WERI-Rb-1 (cell line): ENCODE data around the gene IRF9.

Experiments
- DNase-seq: peaks from one replicate; pipeline ENCODE4 v3.0.0-alpha.2; 2020
- H3K27ac ChIP-seq: fragments of 250-450 bp; sonication (Bioruptor Pico); 2 replicates; pipeline ENCODE4 v1.5.1; 2020; ENCODE audit warnings: mild to moderate bottlenecking, moderate library complexity
- H3K27me3 ChIP-seq: fragments of 250-450 bp; sonication (Bioruptor Pico); 2 replicates; pipeline ENCODE4 v1.5.1; 2021; ENCODE audit warnings: mild to moderate bottlenecking, low read depth, moderate library complexity; ENCODE audit not compliant: insufficient read depth, severe bottlenecking
- H3K36me3 ChIP-seq: fragments of 250-450 bp; sonication (Bioruptor Pico); 2 replicates; pipeline ENCODE4 v1.5.1; 2020; ENCODE audit warnings: mild to moderate bottlenecking, moderate library complexity
- H3K4me3 ChIP-seq: 2 replicates; pipeline ENCODE4 v1.5.1; 2011; ENCODE audit warnings: low read depth, mild to moderate bottlenecking, control low read depth, low read length
- H3K9me3 ChIP-seq: fragments of 250-450 bp; sonication (Bioruptor Pico); 2 replicates; pipeline ENCODE4 v1.5.1; 2021; ENCODE audit warnings: mild to moderate bottlenecking, moderate library complexity; ENCODE audit not compliant: severe bottlenecking
- TF ChIP-seq, protein P1 (sequence below): IDR thresholded peaks from 2 replicates; pipeline ENCODE4 v1.5.1; 2011; ENCODE audit warnings: low read depth, mild to moderate bottlenecking, control low read depth, inconsistent platforms, low read length

IRF9 gene

DNA sequence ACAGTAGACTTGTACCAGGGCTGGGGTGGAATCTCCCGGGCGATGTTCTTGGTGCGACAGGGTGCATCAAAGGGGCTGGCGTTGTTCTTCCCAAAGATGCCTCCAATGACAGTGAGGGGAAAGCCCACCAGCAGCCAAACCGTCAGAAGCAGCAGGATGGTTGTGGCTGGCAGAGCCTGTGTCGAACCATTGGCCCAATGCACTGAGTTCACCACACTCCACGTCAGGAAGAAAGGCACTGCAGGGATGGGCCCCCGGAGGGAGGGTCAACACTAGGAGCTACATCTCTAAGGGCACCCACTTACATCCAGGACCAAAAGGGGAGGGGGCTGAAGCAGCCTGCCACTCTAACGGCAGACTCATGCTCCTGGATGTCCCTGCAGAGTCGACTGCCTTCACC is 29.4 kb downstream of the IRF9 start:
- Histone ChIP-seq H3K4me3 (no peak overlapping the region), H3K36me3 (peaks cover 56% of the 10 kb centered on the region), H3K9me3 (no peaks in the 10 kb centered on the region), H3K27ac (no peak overlapping the region), H3K27me3 (no peaks in the 10 kb centered on the region)
- DNase-seq = no peak
- TF ChIP-seq, protein P1, sequence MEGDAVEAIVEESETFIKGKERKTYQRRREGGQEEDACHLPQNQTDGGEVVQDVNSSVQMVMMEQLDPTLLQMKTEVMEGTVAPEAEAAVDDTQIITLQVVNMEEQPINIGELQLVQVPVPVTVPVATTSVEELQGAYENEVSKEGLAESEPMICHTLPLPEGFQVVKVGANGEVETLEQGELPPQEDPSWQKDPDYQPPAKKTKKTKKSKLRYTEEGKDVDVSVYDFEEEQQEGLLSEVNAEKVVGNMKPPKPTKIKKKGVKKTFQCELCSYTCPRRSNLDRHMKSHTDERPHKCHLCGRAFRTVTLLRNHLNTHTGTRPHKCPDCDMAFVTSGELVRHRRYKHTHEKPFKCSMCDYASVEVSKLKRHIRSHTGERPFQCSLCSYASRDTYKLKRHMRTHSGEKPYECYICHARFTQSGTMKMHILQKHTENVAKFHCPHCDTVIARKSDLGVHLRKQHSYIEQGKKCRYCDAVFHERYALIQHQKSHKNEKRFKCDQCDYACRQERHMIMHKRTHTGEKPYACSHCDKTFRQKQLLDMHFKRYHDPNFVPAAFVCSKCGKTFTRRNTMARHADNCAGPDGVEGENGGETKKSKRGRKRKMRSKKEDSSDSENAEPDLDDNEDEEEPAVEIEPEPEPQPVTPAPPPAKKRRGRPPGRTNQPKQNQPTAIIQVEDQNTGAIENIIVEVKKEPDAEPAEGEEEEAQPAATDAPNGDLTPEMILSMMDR = no peak

DNA sequence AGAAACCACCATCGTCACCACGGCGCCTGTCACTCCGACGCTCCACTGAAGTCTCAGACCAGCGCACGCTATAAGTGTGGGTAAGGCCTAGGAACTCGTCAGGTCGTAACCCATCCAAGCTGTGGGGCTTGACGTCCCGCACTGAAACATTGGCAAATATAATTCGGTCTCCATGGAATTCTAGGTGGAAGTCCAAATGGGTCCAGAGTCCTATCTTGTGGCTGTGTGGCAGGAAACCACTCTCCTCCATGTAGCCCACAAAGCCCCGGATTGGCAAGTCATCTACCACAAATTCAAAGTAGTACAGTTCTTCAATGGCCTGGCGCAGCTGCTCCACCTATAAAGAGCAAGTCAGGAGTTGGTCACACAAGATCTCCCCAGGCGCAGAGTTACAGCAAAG is 31.9 kb downstream of the IRF9 start:
- H3K27me3 ChIP-seq = no peaks in the 10 kb centered on the region
- H3K4me3 ChIP-seq = no peak overlapping the region
- H3K9me3 ChIP-seq = no peaks in the 10 kb centered on the region
- H3K36me3 ChIP-seq = peaks cover 36% of the 10 kb centered on the region
- no peak for DNase-seq
- no peak overlapping the region for H3K27ac ChIP-seq
- TF ChIP-seq, protein P1 = no peak

DNA sequence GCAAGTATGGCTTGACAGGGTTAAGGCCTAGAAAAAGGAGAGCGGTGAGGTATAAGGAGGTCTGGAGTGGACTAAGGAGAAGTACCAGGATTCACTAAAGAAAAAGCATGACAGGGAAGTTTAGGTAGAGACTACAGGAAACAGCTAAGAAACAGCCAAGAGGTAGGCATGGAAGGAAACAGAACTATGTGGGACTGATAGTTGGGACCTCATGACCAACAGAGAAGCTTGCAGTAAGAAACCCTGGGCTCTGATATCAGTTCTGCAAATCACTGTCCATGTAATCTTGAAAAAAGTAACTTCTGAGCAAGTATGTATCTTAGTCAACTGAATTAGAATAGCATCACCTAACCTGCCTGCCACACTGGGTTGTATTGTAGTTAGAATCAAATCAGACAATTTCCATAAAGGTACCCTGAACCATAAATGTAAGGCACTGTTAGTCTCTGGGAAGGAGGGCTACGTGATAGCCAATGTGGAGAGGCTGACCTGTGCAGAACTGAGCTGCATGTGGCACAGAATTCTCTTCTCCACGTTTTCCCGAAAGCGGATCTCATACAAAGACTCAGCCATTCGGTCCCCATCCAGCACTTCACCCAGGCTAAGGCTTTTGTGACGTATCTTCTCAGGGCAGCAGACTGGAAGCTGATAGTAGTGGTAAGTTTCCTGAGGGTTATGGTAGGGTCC is 33.3 kb downstream of the IRF9 start:
- H3K27me3 ChIP-seq = no peaks in the 10 kb centered on the region
- peak overlapping the region; percentile 50 for H3K4me3 ChIP-seq
- H3K36me3 ChIP-seq = peaks cover 36% of the 10 kb centered on the region
- DNase-seq = no peak
- no peak overlapping the region for H3K27ac ChIP-seq
- H3K9me3 ChIP-seq = no peaks in the 10 kb centered on the region
- TF ChIP-seq, protein P1 = no peak

DNA sequence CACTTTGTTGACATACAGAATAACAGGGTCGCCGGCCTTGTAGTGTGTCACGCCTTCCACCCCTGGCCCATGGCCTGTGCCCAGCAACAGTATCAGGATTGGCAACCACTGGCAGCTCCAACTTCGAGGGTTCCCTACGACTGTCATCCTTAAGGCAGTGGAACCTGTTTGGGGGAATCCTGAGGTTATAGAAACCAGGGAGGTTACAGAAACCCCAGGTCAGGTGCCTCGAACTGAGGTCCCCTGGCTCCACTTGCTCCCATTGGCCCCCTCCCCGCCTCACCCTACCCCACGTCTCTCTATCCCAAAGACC is 33.8 kb downstream of the IRF9 start:
- Histone ChIP-seq H3K27me3 (no peaks in the 10 kb centered on the region), H3K4me3 (peak overlapping the region; percentile 50), H3K36me3 (peaks cover 36% of the 10 kb centered on the region), H3K27ac (peak overlapping the region; percentile 98), H3K9me3 (no peaks in the 10 kb centered on the region)
- TF ChIP-seq, protein P1 = no peak
- DNase-seq = no peak

DNA sequence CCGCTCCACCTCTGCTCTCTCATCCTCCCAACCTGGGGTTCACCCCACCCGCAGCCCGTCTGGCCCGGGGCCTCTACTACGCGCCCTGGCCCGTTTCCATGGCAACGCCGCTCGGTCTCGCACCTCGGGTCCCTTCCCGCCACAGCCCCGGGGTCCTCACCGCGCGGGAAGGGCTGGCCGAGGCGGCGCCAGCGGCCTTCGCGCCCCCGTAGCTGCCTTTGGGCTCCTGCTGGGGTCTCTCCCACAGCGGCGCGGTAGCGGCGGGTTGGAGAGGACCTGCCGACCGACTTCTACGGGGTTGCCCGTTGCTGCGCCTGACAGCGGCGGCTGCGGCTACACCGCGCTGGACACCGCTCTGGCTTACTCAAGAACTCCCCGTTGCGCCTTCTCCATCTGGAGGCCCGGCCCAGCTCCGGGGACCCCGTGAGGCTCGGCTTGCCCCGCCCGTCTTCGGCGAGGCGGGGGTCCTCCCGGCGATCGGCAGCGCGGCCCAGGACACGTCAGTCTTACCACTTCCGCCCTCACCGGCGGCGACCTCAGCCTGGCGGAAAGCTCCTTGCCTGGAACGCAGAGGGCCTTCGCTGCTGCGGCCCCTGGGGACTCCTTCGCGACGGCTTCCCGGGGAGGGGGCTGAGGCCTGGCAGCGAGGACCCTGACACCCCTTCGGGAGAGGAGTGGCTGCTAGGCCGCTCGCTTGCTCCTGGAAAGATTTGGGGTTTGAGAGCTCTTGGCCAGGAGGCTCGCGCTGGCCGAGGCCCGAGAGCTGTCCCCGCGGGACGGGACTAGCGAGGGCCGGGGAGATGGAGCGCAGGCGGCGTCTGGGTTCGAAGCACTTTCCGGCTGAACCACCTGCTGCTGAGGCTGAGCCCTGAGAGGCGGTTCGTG is 34.4 kb downstream of the IRF9 start, which contains the start of gene TM9SF1:
TM9SF1 (minus strand) TSS at position 256 of the 885 bp plus-strand sequence. CDS start 422 bp downstream, outside the sequence.
- H3K36me3 ChIP-seq = peaks cover 31% of the 10 kb centered on the region
- H3K9me3 ChIP-seq = no peaks in the 10 kb centered on the region
- H3K27ac ChIP-seq = peak within 1 kb of the TSS; percentile 98
- peak within 1 kb of the TSS; percentile 50 for H3K4me3 ChIP-seq
- H3K27me3 ChIP-seq = no peaks in the 10 kb centered on the region
- TF ChIP-seq, protein P1 = no peak
- DNase-seq = peak; percentile 89
